Calu3 (cell line): Measurements from ENCODE around the gene MTARC2. TPM values are rescaled to one million over a fixed set of nuclear protein-coding genes. Genes with fewer than 3 reads are reported as not detected.

ENCODE experiments used
- Bru-seq: library from RNA; stranded (reverse); fragments of 400-500 nt; gene quantifications from one replicate; lab custom pipeline; 2021; lab: Mats Ljungman, UMichigan
- BruChase-seq, 2 experiments: library from RNA; stranded (reverse); fragments of 400-500 nt; gene quantifications; one replicate each; lab custom pipeline; 2021; lab: Mats Ljungman, UMichigan
- BruUV-seq: library from RNA; stranded (reverse); fragments of 400-500 nt; replicated peaks from 2 replicates; lab custom pipeline; 2021; lab: Mats Ljungman, UMichigan
- CTCF ChIA-PET: fragments of 300-600 bp; sonication (Branson Sonifier 250); formaldehyde crosslinking; loops from one replicate; lab custom pipeline; 2022; ENCODE audit warnings: antibody characterized with exemption; lab: Charles Lee
- DNase-seq: peaks from one replicate; pipeline ENCODE4 v3.0.0; 2022
- H3K27ac Mint-ChIP-seq: one replicate; pipeline ENCODE4 v1.8.0; 2022; ENCODE audit warnings: mixed read lengths; ENCODE audit not compliant: unreplicated experiment
- H3K27me3 Mint-ChIP-seq: one replicate; pipeline ENCODE4 v1.8.0; 2022; ENCODE audit warnings: mixed read lengths; ENCODE audit not compliant: unreplicated experiment
- H3K36me3 Mint-ChIP-seq: one replicate; pipeline ENCODE4 v1.8.0; 2022; ENCODE audit warnings: mild to moderate bottlenecking, moderate library complexity, mixed read lengths; ENCODE audit not compliant: insufficient read depth, unreplicated experiment
- H3K4me1 Mint-ChIP-seq: one replicate; pipeline ENCODE4 v1.8.0; 2022; ENCODE audit warnings: mild to moderate bottlenecking, low read depth, mixed read lengths; ENCODE audit not compliant: unreplicated experiment
- H3K4me3 Mint-ChIP-seq: one replicate; pipeline ENCODE4 v1.8.0; 2022; ENCODE audit warnings: mild to moderate bottlenecking, low read depth, moderate library complexity, mixed read lengths; ENCODE audit not compliant: unreplicated experiment
- H3K9me3 Mint-ChIP-seq: one replicate; pipeline ENCODE4 v1.8.0; 2022; ENCODE audit warnings: low read depth, mixed read lengths; ENCODE audit not compliant: unreplicated experiment
- intact Hi-C: fragments of 100-400 bp; cut with micrococcal nuclease; formaldehyde crosslinking; loops from one replicate; pipeline ENCODE4 v1.10.0; 2022; ENCODE audit not compliant: unreplicated experiment
- long read RNA-seq: library from polyadenylated mRNA; stranded (forward); transcript quantifications from one replicate; pipeline ENCODE4 v2.0.0, GENCODE V29; 2022
- total RNA-seq: library from RNA; stranded (reverse); gene quantifications from 2 replicates; pipeline ENCODE4 v1.2.3, GENCODE V29; 2022
- TF ChIP-seq, protein P1 (sequence below): fragments of 200-600 bp; IDR thresholded peaks from one replicate; pipeline ENCODE4 v1.8.0; 2022; ENCODE audit warnings: antibody characterized with exemption; ENCODE audit not compliant: unreplicated experiment

The MTARC2 gene
- total RNA-seq: 9.1 and 16.4 TPM in 2 replicates
- percentile 49 among the genes with signal in this experiment for Bru-seq, nascent RNA
- BruChase-seq, experiment 1, labeled RNA remaining after a 6-hour chase: percentile 52 among the genes with signal in this experiment
- BruChase-seq, experiment 2, labeled RNA remaining after a 2-hour chase: percentile 60 among the genes with signal in this experiment
- long read RNA-seq, transcript MARC2-202 (8 exons, 2,134 nt): major isoform, 8 of 13 reads
- long read RNA-seq, partial matches to known transcripts: 1 of 13 reads
- long read RNA-seq, other reads (novel, unspliced or antisense): 4 of 13 reads

DNA sequence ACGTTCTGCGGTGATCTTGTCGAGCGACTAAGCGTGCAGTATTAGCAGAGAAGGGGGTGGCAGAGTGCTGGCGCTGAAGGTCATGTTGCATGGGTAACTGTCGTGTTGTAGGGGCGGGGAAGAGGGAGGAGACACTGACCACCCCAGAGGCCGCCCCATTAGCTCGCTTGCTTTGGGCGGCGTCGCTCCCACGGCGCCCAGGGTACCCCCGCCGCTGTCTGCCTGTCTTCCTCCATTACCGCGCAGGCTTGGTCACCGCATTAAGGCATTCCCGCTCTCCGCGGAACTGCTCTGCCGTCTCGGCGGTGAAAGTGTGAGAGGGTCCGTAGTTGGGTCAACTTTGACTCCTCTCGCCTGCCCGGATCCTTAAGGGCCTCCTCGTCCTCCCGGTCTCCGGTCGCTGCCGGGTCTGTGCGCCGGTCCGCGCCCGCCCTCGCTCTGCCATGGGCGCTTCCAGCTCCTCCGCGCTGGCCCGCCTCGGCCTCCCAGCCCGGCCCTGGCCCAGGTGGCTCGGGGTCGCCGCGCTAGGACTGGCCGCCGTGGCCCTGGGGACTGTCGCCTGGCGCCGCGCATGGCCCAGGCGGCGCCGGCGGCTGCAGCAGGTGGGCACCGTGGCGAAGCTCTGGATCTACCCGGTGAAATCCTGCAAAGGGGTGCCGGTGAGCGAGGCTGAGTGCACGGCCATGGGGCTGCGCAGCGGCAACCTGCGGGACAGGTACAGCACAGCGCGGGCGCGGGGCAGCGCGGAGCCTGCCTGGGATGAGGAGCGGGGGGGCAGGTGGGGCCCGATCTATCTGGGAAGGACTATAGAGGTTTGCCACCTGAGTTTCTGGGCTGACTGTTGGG, at the start of gene MTARC2:
Gene MTARC2, plus strand, starts transcription at position 234 of the 846 bp plus-strand sequence. Its CDS starts 210 bp downstream, at position 444.
- CTCF ChIA-PET: interaction anchor here (0.5 to 3.1 kb wide), 9 partner anchors 14 to 559 kb away, joined by 3 to 26 read pairs (median 4); no protein-coding TSS in a partner anchor
- H3K27ac Mint-ChIP-seq: peak within 1 kb of the TSS; percentile 66
- DNase-seq: peak; percentile 77
- peaks cover 25% of the 10 kb centered on the region for H3K4me1 Mint-ChIP-seq
- H3K36me3 Mint-ChIP-seq: peaks cover 13% of the 10 kb centered on the region
- H3K4me3 Mint-ChIP-seq: peak within 1 kb of the TSS; percentile 91
- no peaks in the 10 kb centered on the region for H3K9me3 Mint-ChIP-seq
- no TSS peak for BruUV-seq
- intact Hi-C loops: loop anchor here (1.0 kb wide), 1 partner anchor 14 kb away; no protein-coding TSS in a partner anchor
- TF ChIP-seq, protein P1, sequence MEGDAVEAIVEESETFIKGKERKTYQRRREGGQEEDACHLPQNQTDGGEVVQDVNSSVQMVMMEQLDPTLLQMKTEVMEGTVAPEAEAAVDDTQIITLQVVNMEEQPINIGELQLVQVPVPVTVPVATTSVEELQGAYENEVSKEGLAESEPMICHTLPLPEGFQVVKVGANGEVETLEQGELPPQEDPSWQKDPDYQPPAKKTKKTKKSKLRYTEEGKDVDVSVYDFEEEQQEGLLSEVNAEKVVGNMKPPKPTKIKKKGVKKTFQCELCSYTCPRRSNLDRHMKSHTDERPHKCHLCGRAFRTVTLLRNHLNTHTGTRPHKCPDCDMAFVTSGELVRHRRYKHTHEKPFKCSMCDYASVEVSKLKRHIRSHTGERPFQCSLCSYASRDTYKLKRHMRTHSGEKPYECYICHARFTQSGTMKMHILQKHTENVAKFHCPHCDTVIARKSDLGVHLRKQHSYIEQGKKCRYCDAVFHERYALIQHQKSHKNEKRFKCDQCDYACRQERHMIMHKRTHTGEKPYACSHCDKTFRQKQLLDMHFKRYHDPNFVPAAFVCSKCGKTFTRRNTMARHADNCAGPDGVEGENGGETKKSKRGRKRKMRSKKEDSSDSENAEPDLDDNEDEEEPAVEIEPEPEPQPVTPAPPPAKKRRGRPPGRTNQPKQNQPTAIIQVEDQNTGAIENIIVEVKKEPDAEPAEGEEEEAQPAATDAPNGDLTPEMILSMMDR: no peak
- no peaks in the 10 kb centered on the region for H3K27me3 Mint-ChIP-seq

DNA sequence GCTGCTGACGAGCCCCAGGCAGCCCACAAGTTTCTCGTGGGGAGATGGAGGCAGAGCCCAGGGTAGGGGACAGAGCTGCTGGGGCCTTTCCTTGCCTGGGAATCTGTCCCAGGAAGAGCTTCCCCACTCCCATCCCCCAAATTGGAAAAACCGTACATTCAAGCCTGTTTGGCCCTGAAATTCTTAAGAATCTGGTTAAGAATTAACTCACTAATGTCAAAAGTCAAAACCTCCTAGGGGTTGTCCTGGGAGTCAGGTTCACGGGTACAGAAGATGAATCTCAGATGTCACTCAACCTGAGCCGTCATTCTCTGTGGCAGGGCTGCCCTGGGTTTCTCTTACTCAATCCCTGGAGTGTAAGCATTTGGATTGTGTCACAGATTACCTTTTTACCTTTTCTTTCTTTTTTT, 49.5 kb upstream of the MTARC2 start:
- intact Hi-C loops: no loop called here
- Mint-ChIP-seq H3K4me3 (no peak overlapping the region), H3K4me1 (no peaks in the 10 kb centered on the region), H3K9me3 (no peaks in the 10 kb centered on the region), H3K27me3 (peaks cover 7% of the 10 kb centered on the region), H3K27ac (no peak overlapping the region), H3K36me3 (no peaks in the 10 kb centered on the region)
- DNase-seq: no peak
- TF ChIP-seq, protein P1: no peak
- BruUV-seq: no TSS peak
- CTCF ChIA-PET: interaction anchor here (0.7 to 1.1 kb wide), 2 partner anchors 13 to 35 kb away, joined by 3 to 4 read pairs; no protein-coding TSS in a partner anchor

- BruUV-seq: no TSS peak
- intact Hi-C loops: no loop called here
- no peaks in the 10 kb centered on the region for H3K4me1 Mint-ChIP-seq
- CTCF ChIA-PET: interaction anchor here (1.1 kb wide), 1 partner anchor 34 kb away, joined by 4 read pairs; no protein-coding TSS in a partner anchor
- H3K27ac Mint-ChIP-seq: no peak overlapping the region
- no peaks in the 10 kb centered on the region for H3K9me3 Mint-ChIP-seq
- H3K27me3 Mint-ChIP-seq: peaks cover 7% of the 10 kb centered on the region
- no peaks in the 10 kb centered on the region for H3K36me3 Mint-ChIP-seq
- H3K4me3 Mint-ChIP-seq: no peak overlapping the region
- TF ChIP-seq, protein P1: no peak
- DNase-seq: no peak
Observed at GRCh38 chr1:220699044-220699443, 49.1 kb upstream of the MTARC2 start.

DNA sequence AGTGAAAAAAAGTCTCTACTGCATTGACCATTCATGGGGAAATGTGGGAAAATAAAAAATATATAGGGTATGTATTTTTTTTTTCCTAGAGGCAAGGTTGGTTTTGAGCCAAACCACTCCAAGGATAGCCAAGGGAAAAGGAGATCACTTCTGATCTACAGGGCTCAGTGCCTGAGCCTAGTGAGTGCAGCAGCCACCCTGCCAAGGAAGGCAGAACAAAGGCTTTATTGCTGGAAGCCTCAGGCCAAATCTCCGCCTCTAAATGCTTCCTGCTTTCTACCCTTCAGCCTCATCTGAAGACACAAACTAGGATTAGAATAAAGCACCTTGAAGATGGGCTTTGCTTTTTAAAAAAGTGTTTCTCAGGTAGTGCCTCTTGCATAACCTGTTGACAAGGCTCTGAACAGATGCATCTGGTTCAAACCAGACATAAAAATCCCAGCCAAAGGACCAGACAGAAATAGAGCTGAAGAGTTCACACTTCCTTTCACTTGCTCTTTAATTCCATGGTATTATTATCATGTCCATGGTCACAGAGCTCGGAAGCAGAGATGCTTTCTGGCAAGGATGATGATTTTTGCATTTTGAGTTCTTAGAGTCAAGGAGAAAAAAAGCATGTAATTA, 47.5 kb upstream of the MTARC2 start:
- intact Hi-C loops: no loop called here
- H3K4me3 Mint-ChIP-seq: no peak overlapping the region
- no peaks in the 10 kb centered on the region for H3K9me3 Mint-ChIP-seq
- no peak overlapping the region for H3K27ac Mint-ChIP-seq
- DNase-seq: no peak
- peaks cover 7% of the 10 kb centered on the region for H3K27me3 Mint-ChIP-seq
- no peaks in the 10 kb centered on the region for H3K4me1 Mint-ChIP-seq
- TF ChIP-seq, protein P1: no peak
- BruUV-seq: no TSS peak
- no peaks in the 10 kb centered on the region for H3K36me3 Mint-ChIP-seq
- CTCF ChIA-PET: no interaction called here
